G401 (cell line): ENCODE measurements around the gene PRM1. TPM values are rescaled to one million over a fixed set of nuclear protein-coding genes. Genes with fewer than 3 reads are reported as not detected.
"Not testable (repeated sequence)": the region's sequence is repeated elsewhere in the genome, so short reads cannot be mapped to it uniquely, and the experiment has no call there.

ENCODE experiments used
- DNase-seq: peaks from one replicate; pipeline ENCODE4 v3.0.0-alpha.2; 2015; ENCODE audit warnings: low spot score
- in situ Hi-C: cut with HindIII; loops from 2 replicates; pipeline ENCODE4 v1.10.0; 2016; ENCODE audit warnings: low sequenced_read_pairs, mixed read lengths
- total RNA-seq: library from RNA; depleted of rRNA; stranded (reverse); fragments of >200 nt; shearing (Covaris generic); gene quantifications from 2 replicates; pipeline ENCODE4 v1.2.3, GENCODE V29; 2014

PRM1 gene
- total RNA-seq, 1 experiment from 2014 or later: not detected

DNA sequence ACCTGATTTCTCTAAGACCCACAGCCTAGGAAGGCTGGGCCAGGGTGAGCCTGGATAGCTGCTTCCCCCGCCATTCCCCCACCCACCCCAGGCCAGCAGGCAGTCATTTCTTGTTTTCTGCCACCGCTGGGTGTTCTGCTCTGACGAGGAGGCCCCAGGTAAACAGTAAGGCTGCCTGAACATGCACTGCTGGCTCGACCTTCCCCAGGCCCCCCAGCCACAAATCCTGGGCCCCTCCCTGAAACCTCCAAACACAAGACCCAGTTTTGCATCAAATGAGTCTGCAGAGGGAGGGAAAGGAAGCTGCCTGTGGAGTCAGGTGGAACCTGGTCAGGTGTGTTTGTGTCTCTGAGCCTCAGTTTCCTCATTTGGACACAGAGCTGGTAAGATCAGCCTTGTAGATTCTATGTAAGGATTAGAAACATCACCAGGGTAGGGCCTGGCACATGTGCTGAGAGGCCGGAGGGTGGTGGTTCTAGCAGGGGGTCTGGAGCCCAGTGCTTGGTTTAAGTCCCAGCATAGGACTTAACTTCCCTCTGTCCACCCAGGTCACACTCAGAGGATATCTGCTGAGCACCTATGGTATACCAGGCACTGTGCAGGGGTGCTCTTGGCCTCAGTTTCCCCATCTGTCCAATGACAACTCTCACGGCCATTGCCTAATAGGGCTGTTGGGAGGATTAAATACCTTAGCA is 18.9 kb upstream of the PRM1 start:
- in situ Hi-C loops: no loop called here
- DNase-seq: no peak

- DNase-seq, in situ Hi-C loops: not testable (repeated sequence)
Measured at GRCh38 chr16:11298950-11299547, 17.9 kb upstream of the PRM1 start.

GRCh38 chr16:11298143-11298900 is 17.2 kb upstream of the PRM1 start:
- no peak for DNase-seq
- in situ Hi-C loops: no loop called here

DNA sequence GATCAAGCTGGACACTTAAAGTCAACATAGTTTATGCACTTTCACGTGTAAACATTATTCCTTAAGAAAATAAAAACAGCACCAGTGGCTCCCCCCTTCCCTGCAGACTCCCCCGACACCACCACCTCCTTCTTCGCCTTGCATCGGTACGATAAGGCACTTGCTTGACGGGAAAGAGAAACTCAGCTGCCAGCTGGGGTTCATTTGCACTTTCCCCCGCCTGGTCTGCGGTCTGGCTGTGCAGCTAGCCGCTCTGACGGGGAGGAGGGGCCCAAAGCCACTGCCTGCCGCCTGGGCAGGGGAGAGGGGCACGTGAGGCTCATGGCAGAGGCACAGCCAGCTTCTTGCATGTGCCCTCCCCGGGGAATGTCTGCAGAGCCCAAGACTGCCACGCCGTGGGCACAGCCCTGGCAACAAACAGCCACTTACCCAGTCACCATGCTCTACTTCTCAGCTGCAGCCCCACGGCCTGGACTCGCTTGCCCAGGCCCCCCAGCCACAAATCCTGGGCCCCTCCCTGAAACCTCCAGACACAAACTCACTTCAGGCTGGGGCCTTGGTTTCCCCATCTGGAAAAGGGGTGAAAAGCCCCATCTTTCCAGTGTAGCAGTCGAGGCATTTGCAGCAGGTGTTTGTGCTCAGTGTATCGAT is 16.5 kb upstream of the PRM1 start:
- in situ Hi-C loops: no loop called here
- DNase-seq: peak; percentile 35

- in situ Hi-C loops: no loop called here
- no peak for DNase-seq
Measured at GRCh38 chr16:11296706-11297491, 15.8 kb upstream of the PRM1 start.

DNA sequence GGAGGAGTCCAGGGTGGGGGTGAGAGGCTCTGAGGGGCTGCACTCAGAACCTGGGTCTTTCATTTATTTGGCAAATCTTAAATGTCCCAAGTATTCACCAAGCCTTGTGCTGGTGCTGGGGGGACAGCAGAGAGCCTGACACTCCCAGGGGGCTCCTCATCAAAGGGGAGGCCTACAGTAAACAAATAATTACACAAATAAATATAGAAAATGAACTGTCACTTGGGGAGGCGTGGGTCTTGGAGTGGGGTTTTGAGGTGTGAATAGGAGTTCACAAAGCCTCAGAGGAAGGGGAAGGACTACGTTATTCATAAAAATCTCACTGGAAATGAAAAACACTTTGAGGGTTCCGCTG is 15.2 kb upstream of the PRM1 start:
- no peak for DNase-seq
- in situ Hi-C loops: no loop called here

- in situ Hi-C loops: no loop called here
- no peak for DNase-seq
Measured at GRCh38 chr16:11295672-11296071, 14.5 kb upstream of the PRM1 start.

DNA sequence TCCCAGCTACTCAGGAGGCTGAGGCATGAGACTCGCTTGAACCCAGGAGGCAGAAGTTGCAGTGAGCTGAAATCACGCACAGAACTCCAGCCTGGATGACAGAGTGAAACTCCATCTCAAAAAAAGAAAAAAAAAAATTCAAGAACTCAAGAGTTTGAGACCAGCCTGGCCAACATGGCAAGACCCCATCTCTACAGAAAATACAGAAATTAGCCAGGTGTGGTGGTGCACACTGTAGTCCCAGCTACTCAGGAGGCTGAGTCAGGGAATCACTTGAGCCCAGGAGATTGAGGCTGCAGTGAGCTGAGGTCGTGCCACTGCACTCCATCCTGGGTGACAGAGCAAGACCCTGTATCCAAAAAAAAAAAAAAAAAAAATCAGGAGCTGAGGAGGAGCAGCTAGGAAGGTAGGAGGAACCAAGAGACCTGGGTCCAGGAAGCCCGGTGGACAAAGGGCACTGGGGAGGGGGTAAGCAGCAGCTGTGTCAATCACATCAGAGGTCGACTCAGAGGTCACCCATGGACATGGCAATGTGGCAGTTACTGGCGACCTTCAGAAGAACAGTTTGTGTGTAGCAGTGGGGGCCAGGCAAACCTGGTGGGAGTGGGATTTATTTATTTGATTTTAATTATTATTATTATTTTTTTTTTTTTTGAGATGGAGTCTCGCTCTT is 11.1 kb upstream of the PRM1 start:
- no peak for DNase-seq
- in situ Hi-C loops: no loop called here

DNA sequence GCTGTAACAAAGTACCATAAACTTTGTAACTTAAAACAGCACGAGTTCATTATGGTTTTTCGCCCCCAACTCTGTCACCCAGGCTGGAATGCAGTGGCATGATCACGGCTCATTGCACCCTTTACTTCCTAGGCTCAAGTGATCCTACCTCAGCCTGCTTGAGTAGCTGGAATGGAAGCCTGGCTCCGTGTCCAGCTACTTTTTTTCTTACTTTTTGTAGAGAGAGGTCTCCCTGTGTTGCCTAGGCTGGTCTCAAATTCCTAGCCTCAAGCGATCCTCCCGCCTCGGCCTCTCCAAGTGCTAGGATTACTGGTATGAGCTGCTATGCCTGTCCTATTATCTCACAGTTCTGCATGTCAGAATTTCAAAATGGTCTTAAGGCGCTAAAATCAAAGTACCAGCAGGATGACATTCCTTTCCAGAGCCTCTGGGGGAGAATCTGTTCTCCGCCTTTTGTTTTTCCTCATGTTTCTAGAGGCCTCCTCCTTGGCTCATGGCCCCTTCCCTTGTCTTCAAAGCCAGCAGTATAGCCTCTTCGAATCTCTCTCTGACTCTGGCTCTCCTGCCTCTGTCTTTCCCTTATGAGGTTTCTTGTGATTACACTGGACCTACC is 10.1 kb upstream of the PRM1 start:
- no peak for DNase-seq
- in situ Hi-C loops: no loop called here

- DNase-seq: no peak
- in situ Hi-C loops: no loop called here
Measured at GRCh38 chr16:11290102-11290893, 9.2 kb upstream of the PRM1 start.

DNA sequence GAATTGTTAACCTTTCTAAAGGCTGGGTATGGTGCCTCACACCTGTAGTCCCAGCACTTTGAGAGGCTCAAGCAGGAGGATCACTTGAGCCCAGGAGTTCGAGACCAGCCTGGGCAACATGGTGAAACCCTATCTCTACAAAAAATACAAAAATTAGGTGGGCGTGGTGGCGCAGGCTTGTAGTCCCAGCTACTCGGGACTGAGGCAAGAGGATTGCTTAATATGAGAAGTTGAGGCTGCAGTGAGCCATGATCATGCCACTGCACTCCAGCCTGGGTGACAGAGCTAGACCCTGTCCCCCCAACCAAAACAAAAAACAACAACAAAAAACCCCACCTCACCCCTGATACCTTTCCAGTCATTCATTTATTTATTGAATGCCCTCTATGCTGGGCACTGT is 8.6 kb upstream of the PRM1 start:
- in situ Hi-C loops, DNase-seq: not testable (repeated sequence)

DNA sequence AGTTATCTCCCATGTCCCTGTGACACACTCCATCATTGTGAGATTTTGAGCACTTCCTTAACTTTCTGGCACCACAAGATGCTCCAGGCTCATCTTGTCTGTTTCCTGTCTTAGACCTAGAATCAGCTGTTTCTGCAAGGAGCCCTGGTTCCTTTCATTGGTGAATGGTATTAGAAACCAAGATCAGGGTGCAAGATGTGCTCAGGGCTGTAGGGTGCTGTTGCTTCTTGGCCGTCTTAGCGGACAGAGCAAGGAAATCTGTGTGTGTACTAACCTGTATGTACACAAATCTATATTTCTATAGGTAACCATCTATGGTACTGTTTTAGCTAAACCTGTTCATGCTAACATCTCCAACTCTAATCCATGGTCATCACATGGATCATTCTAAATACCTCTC is 8.1 kb upstream of the PRM1 start:
- in situ Hi-C loops: no loop called here
- DNase-seq: no peak

DNA sequence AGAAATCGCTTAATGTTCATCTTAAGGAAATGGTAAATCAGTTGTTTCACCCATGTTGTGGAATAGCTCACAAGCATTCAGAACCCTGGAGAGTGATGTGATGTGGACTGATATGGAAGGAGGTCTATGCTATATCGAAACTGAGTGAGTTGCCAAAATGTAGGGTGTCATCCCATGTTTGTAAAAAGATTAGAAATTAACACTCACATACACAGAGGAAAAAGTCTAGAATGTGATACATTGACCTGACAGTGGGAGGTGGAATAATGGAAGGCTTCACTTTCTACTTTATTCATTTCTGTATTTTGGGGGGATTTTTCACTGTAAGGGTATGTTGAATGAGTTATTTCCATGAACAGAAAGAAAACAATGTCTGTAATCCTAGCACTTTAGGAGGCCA is 4.7 kb upstream of the PRM1 start:
- DNase-seq: no peak
- in situ Hi-C loops: no loop called here

DNA sequence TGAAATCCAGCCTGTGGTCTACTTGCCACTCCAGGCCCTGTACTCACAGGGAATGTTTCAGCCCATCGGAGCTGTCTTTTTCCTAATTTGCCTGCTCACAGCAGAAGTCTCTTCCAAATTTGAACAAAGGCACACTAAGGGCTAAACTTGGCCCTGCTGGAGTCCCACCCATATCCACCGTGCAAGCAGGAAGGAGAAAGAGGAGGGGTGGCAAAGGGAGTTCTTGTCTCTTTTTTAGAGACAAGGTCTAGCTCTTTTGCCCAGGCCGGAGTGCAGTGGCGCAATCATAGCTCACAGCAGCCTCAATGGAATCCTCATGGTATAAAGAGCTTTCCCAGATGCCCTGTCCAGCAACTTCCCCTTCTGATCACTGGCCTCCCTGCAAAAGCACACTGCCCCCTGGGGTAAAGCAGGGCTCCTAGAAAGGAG is 2.7 kb upstream of the PRM1 start:
- in situ Hi-C loops: no loop called here
- no peak for DNase-seq

DNA sequence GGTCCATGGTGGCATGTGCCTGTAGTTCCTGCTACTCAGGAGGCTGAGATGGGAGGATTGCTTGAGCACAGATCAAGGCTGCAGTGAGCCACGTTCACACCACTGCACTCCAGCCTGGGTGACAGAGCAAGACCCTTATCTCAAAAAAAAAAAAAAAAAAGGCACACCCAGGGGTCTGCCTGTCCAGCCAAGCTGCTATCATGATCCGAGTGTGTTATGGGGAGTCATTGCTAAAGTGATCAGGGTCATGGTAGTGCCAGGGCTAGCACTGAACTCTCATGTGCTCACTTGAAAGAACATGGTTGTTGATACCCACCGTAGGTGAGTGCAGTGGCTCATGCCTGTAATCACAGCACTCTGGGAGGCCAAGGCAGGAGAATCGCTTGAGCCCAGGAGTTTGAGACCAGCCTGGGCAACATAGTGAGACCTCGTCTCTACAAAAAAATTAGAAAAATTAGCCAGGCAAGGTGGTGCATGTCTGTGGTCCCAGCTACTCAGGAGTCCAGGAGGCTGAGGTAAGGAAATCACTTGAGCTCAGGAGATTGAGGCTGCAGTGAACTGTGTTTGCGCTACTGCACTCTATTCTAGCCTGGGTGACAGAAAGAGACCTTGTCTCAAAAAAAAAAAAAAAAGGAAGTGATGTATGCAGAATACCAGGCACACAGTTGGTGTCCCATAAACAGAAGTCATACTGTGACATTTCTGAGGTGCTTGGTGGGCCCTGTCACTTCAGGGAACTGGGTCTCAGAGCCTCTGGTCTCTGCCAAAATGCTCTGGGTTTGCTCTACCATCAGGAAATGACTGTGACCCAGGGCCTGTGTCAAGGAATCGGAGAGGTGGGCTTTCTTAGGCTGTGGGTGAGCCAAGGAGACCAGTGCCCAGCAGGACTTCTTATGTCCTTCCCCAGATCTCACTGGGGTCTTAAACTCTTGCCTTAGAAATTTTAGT is 2.2 kb downstream of the PRM1 start:
- in situ Hi-C loops: loop anchor here (5.0 kb wide), 1 partner anchor 103 kb away; no protein-coding TSS in a partner anchor
- DNase-seq: no peak

DNA sequence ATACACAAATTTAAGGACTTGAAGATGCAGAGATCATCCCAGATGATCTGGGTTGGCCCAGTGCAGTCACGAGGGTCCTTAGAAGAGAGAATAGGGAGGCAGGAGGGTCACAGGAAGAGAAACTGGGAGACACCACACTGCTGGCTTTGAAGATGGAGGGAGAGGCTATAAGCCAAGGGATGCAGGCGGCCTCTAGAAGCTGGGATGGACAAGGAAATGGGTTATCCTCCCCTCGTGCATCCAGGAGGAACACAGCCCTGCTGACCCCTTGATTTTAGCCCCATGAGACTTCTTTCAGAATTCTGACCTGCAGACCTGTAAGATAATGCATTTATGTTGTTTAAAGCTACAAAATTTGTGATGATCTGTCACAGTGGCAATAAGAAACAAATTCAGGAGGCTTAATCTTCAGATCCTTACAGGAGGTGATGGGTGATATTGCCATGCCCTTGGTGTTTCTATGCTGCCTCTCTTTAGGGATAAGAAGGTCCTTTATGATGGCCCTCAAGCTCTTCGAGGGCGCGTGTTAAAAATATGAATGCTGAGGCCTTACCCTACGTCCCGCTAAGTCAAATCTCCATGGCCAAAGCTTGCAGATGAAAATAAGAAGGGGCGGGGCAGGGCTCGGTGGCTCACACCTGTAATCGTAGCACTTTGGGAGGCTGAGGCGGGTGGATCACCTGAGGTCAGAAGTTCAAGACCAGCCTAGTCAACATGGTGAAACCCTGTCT is 3.4 kb downstream of the PRM1 start:
- in situ Hi-C loops: loop anchor here (5.0 kb wide), 1 partner anchor 105 kb away; no protein-coding TSS in a partner anchor

More for the DNA sequence above, 3.4 kb downstream of the PRM1 start:
- no peak for DNase-seq
